ENCODE results near the gene SOX10. TPM values are rescaled to one million over a fixed set of nuclear protein-coding genes. Genes with fewer than 3 reads are reported as not detected.

The SOX10 gene
- total RNA-seq, 4 donors from 2014 or later = 15.2 to 30.8 (median 20.5) TPM

DNA sequence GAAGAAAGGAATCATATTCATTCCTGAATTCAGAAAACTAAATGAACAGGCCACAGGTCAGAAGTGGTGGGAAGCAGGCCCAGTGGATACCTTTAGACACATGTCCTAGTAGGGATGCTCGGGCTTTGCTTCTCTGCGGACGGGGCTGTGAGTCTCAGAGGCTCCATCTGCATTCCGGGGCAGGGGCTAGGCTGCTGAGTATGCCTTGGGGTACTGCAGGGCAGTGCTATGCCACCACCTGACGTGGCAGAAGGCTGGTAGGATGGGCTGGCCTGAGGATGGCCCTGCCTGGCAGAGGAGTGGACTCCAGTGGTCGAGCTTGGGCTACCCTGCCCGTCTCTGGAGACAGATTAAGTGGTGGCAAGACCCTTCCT is 40.5 kb downstream of the SOX10 start:
- H3K27ac ChIP-seq = no peak overlapping the region

DNA sequence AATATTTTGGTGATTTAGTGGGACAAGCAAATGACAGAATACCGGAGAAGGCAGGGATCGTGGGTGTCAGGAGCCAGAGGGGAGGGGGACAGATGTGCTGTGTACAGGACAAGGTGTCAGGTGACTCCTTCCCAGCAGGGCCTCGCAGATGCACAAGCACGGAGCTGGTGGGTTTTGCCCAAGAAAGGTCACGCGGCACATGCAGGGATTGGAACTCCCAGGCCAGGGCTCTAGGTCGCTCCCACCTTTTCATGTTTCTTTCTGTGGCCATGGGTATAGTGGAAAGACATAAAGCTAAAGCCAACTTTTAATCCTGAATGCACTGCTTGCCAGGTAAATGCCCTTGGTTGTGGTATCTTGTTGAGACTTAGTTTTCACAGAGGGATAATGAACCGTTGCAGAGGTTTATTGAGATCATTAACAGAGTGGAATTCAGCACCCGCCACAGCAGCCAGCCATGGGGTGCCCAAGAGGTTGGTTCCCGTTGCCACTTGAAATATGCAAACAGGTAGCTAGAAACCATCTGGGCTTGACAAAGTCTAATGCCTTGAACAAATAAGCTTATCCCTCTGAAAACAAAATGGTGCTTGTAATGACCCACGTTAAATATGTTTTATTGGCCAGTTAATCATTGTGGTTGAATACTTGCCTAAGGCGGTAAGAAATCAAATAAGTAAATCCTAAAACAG is 41.1 kb downstream of the SOX10 start:
- no peaks in the 10 kb centered on the region for H3K9me3 ChIP-seq
- H3K36me3 ChIP-seq = peaks cover 38% of the 10 kb centered on the region
- no peak overlapping the region for H3K27ac ChIP-seq
- H3K4me1 ChIP-seq = no peaks in the 10 kb centered on the region
- TF ChIP-seq EP300 (IDR thresholded peaks at IDR 0.05) = no peak
- no peak for TF ChIP-seq POLR2A (IDR thresholded peaks at IDR 0.05)
- TF ChIP-seq, protein P1, sequence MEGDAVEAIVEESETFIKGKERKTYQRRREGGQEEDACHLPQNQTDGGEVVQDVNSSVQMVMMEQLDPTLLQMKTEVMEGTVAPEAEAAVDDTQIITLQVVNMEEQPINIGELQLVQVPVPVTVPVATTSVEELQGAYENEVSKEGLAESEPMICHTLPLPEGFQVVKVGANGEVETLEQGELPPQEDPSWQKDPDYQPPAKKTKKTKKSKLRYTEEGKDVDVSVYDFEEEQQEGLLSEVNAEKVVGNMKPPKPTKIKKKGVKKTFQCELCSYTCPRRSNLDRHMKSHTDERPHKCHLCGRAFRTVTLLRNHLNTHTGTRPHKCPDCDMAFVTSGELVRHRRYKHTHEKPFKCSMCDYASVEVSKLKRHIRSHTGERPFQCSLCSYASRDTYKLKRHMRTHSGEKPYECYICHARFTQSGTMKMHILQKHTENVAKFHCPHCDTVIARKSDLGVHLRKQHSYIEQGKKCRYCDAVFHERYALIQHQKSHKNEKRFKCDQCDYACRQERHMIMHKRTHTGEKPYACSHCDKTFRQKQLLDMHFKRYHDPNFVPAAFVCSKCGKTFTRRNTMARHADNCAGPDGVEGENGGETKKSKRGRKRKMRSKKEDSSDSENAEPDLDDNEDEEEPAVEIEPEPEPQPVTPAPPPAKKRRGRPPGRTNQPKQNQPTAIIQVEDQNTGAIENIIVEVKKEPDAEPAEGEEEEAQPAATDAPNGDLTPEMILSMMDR (IDR thresholded peaks at IDR 0.05) = no peak
- no peak for TF ChIP-seq POLR2AphosphoS5 (IDR thresholded peaks at IDR 0.05)
- H3K4me3 ChIP-seq = no peak overlapping the region
- no peaks in the 10 kb centered on the region for H3K27me3 ChIP-seq
- WGBS = 83% methylated on average over 12 of the region's 12 CpGs
- no peak for DNase-seq (ENCODE audit: low spot score in 2 of 2)

More for the DNA sequence above, 40.5 kb downstream of the SOX10 start:
- no peaks in the 10 kb centered on the region for H3K9me3 ChIP-seq
- peaks cover 38% of the 10 kb centered on the region for H3K36me3 ChIP-seq
- H3K4me1 ChIP-seq = no peaks in the 10 kb centered on the region
- DNase-seq (ENCODE audit: low spot score in 2 of 2) = no peak
- H3K27me3 ChIP-seq = no peaks in the 10 kb centered on the region
- H3K4me3 ChIP-seq = no peak overlapping the region
- WGBS = 77% methylated on average over 6 of the region's 7 CpGs
- TF ChIP-seq POLR2AphosphoS5 (IDR thresholded peaks at IDR 0.05) (no peak), EP300 (IDR thresholded peaks at IDR 0.05) (no peak), POLR2A (IDR thresholded peaks at IDR 0.05) (no peak)
- TF ChIP-seq, protein P1 (IDR thresholded peaks at IDR 0.05) = no peak

DNA sequence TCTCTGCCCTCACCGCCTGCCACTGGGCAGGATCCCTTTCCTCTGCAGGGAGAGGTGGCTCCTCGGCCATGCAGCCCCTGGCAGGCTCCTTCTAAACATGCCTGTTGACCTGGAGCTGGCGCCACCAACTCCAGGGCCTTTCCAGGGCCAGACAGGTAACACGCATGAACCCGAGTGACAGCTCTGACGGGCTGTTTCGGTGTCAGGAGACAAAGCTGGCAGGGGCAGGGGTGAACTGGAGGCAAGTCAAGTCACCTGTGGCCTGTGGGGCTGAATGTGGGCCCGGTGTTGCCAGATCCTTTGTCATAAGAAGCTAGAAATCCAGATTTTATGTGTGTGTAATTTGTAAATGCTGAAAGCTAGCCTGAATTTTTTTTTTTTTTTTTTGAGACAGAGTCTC is 42.2 kb downstream of the SOX10 start:
- TF ChIP-seq, protein P1 (IDR thresholded peaks at IDR 0.05) = no peak
- TF ChIP-seq EP300 (IDR thresholded peaks at IDR 0.05) = no peak
- no peak for TF ChIP-seq POLR2A (IDR thresholded peaks at IDR 0.05)
- no peak for TF ChIP-seq POLR2AphosphoS5 (IDR thresholded peaks at IDR 0.05)
- no peak overlapping the region for H3K4me3 ChIP-seq
- WGBS = 90% methylated on average over 6 of the region's 8 CpGs
- H3K36me3 ChIP-seq = peaks cover 47% of the 10 kb centered on the region
- no peaks in the 10 kb centered on the region for H3K9me3 ChIP-seq
- H3K4me1 ChIP-seq = no peaks in the 10 kb centered on the region
- DNase-seq (ENCODE audit: low spot score in 2 of 2) = no peak
- H3K27ac ChIP-seq = no peak overlapping the region
- no peaks in the 10 kb centered on the region for H3K27me3 ChIP-seq

DNA sequence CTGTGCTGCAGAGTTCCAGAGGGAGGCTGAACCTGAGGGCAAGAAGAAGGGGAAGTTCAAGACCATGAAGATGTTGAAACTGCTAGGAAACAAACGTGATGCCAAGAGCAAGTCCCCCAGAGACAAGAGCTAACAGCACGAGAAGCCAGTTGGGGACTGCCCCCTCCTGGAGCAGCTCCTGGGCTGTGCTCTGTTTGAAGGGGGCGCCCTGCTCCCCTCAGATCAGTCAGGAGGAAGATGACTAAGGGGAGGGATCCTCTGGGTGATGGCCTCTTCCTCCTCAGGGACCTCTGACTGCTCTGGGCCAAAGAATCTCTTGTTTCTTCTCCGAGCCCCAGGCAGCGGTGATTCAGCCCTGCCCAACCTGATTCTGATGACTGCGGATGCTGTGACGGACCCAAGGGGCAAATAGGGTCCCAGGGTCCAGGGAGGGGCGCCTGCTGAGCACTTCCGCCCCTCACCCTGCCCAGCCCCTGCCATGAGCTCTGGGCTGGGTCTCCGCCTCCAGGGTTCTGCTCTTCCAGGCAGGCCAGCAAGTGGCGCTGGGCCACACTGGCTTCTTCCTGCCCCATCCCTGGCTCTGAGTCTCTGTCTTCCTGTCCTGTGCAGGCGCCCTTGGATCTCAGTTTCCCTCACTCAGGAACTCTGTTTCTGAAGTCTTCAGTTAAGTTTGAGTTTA is 43.5 kb downstream of the SOX10 start:
- no peak overlapping the region for H3K4me3 ChIP-seq
- no peaks in the 10 kb centered on the region for H3K27me3 ChIP-seq
- no peak overlapping the region for H3K27ac ChIP-seq
- TF ChIP-seq EP300 (IDR thresholded peaks at IDR 0.05) (no peak), POLR2A (IDR thresholded peaks at IDR 0.05) (no peak), POLR2AphosphoS5 (IDR thresholded peaks at IDR 0.05) (no peak)
- TF ChIP-seq, protein P1 (IDR thresholded peaks at IDR 0.05) = no peak
- 61% methylated on average over 4 of the region's 12 CpGs for WGBS
- H3K4me1 ChIP-seq = no peaks in the 10 kb centered on the region
- no peaks in the 10 kb centered on the region for H3K9me3 ChIP-seq
- DNase-seq (ENCODE audit: low spot score in 2 of 2) = no peak
- H3K36me3 ChIP-seq = peaks cover 58% of the 10 kb centered on the region

DNA sequence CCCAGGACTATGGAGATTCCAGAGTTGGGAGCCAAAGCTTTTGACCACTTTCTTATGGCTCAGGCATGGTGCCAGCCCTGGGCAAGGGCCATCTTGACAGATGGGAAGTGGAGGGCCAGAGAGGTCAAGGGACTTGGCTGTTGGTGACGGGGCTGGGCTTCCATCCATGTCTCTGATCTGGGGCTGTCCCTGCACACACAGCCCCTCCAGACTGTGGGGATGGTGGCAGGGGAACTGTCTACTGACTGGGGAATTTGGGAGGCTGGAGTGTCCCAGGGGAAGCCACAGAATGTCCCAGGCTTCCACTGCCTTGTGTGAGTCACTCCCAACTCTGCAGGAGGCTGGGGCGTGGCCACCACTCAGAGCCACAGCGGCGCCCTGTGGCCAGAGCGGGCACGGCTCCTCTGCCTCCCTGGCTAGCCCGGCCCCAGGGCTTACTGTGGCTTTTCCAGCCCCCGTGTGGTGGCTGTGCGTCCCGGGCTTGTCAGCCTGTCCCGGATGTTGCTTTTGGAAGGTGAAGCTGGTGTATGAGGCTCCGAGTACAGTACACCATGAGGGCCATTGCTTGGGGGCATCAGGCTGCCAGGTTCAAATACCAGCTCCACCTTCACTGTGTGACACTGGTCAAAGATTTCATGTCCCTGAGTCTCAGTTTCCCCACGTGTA is 50.5 kb downstream of the SOX10 start:
- TF ChIP-seq EP300 (IDR thresholded peaks at IDR 0.05) (no peak), POLR2AphosphoS5 (IDR thresholded peaks at IDR 0.05) (peak in 2 of 3 donors; percentile 6 to 66), POLR2A (IDR thresholded peaks at IDR 0.05) (no peak)
- TF ChIP-seq, protein P1 (IDR thresholded peaks at IDR 0.05) = peak; percentile 97 to 99
- 5% methylated on average over 9 of the region's 13 CpGs for WGBS
- DNase-seq (ENCODE audit: low spot score in 2 of 2) = peak; percentile 93
- peaks cover 43% of the 10 kb centered on the region for H3K4me1 ChIP-seq
- H3K27ac ChIP-seq = peak overlapping the region; percentile 80
- peaks cover 58% of the 10 kb centered on the region for H3K36me3 ChIP-seq
- no peaks in the 10 kb centered on the region for H3K9me3 ChIP-seq
- no peaks in the 10 kb centered on the region for H3K27me3 ChIP-seq
- H3K4me3 ChIP-seq = no peak overlapping the region
